ENCODE results near the gene CHRNA4.

CHRNA4 gene

GRCh38 chr20:63396300-63396699 is 35.2 kb upstream of the CHRNA4 start:
- TF ChIP-seq, protein P1, sequence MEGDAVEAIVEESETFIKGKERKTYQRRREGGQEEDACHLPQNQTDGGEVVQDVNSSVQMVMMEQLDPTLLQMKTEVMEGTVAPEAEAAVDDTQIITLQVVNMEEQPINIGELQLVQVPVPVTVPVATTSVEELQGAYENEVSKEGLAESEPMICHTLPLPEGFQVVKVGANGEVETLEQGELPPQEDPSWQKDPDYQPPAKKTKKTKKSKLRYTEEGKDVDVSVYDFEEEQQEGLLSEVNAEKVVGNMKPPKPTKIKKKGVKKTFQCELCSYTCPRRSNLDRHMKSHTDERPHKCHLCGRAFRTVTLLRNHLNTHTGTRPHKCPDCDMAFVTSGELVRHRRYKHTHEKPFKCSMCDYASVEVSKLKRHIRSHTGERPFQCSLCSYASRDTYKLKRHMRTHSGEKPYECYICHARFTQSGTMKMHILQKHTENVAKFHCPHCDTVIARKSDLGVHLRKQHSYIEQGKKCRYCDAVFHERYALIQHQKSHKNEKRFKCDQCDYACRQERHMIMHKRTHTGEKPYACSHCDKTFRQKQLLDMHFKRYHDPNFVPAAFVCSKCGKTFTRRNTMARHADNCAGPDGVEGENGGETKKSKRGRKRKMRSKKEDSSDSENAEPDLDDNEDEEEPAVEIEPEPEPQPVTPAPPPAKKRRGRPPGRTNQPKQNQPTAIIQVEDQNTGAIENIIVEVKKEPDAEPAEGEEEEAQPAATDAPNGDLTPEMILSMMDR (conservative IDR thresholded peaks at IDR 0.05; ENCODE audit: low read depth, low read length): no peak
- no peak overlapping the region for H3K4me3 ChIP-seq (ENCODE audit: low read length)
- DNase-seq (ENCODE audit: low read depth): no peak

DNA sequence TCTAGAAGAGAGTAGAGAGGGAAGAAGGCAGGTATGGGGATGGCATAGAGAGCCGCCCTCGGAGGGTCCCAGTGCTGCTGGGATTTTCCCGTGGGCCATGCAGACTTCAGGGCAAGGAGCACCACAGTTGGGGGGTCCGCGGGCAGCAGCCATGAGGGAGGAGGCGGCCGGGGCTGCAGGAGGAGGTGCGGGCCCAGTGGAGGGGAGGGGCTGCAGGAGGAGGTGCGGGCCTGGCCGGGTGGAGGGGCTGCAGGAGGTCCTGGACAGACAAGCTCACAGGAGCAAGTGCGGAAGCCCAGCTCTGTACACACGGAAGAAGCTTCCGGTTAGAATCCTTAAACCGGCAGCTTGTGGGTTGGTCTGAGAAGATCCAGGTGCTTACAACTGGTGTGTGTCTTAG is 34.6 kb upstream of the CHRNA4 start:
- TF ChIP-seq, protein P1 (conservative IDR thresholded peaks at IDR 0.05; ENCODE audit: low read depth, low read length): no peak

DNA sequence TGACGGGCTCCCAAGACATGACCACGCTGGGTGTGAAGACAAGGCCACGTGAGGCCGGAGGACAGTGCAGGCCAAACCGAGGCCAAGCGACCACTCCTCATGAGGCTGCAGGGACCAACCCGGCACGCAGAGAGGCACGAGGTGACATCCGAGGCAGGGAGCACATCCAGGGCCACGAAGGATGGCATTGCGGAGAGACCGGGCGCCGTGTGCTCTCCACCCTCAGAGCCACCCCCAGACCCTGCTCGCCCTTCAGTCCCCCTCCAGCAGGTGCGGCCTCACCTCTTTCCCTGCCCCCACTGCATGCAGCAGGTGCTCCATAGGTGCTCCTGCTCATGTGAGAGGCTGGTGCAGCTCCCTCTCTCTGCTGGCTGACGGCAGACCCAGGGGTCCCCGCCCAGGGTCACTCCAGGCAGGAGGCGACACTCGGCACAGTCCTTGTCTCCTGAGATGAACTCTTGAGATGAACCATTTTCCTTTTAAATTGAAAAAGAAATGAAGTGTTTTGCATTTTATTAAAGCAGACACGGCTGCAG is 33.8 kb upstream of the CHRNA4 start:
- TF ChIP-seq, protein P1 (conservative IDR thresholded peaks at IDR 0.05; ENCODE audit: low read depth, low read length): no peak
- DNase-seq (ENCODE audit: low read depth): no peak
- no peak overlapping the region for H3K4me3 ChIP-seq (ENCODE audit: low read length)

More for the DNA sequence above, 34.6 kb upstream of the CHRNA4 start:
- no peak for DNase-seq (ENCODE audit: low read depth)
- no peak overlapping the region for H3K4me3 ChIP-seq (ENCODE audit: low read length)

- peak; percentile 29 for DNase-seq (ENCODE audit: low read depth)
- TF ChIP-seq, protein P1 (conservative IDR thresholded peaks at IDR 0.05; ENCODE audit: low read depth, low read length): no peak
- no peak overlapping the region for H3K4me3 ChIP-seq (ENCODE audit: low read length)
Measured at GRCh38 chr20:63394069-63394919, 33.1 kb upstream of the CHRNA4 start.

DNA sequence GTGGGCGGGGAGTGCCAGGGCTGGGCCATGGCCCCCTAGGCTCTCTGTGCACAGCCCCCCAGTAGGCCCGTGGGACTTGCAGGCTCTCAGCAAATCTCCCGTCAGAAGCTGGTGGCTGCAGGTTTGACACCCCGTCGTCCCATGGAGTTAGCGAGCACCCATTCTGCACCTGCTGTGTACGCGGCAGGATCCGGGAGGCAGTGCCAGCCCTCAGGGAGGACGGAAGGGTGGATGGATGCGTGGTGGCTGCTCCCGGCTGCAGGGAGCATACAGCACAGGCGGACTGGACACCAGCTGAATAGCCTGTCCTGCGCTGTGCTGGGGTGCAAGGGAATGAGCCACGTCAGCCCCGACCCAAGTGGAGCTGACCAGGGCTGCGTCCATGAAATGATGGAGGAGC is 32.4 kb upstream of the CHRNA4 start:
- TF ChIP-seq, protein P1 (conservative IDR thresholded peaks at IDR 0.05; ENCODE audit: low read depth, low read length): no peak
- DNase-seq (ENCODE audit: low read depth): no peak
- no peak overlapping the region for H3K4me3 ChIP-seq (ENCODE audit: low read length)

GRCh38 chr20:63392465-63393365 is 31.6 kb upstream of the CHRNA4 start:
- H3K4me3 ChIP-seq (ENCODE audit: low read length): no peak overlapping the region
- TF ChIP-seq, protein P1 (conservative IDR thresholded peaks at IDR 0.05; ENCODE audit: low read depth, low read length): no peak
- DNase-seq (ENCODE audit: low read depth): no peak
